OCI-LY1 (cell line): ENCODE measurements around the gene PIM3.

Source experiments
- EZH2 ChIP-seq: fragments of 200-600 bp; sonication (generic), shearing (Covaris generic); IDR thresholded peaks from 2 replicates; pipeline ENCODE4 v1.8.0; 2017; ENCODE audit warnings: borderline replicate concordance, mixed run types, mild to moderate bottlenecking, antibody characterized with exemption, low read length, moderate library complexity, mixed read lengths
- TF ChIP-seq, protein P1 (sequence below): fragments of 200-600 bp; sonication (generic), shearing (Covaris generic); IDR thresholded peaks from 2 replicates; pipeline ENCODE4 v1.5.1; 2017; ENCODE audit warnings: mild to moderate bottlenecking, antibody characterized with exemption, low read length, moderate library complexity, mixed read lengths

DNA sequence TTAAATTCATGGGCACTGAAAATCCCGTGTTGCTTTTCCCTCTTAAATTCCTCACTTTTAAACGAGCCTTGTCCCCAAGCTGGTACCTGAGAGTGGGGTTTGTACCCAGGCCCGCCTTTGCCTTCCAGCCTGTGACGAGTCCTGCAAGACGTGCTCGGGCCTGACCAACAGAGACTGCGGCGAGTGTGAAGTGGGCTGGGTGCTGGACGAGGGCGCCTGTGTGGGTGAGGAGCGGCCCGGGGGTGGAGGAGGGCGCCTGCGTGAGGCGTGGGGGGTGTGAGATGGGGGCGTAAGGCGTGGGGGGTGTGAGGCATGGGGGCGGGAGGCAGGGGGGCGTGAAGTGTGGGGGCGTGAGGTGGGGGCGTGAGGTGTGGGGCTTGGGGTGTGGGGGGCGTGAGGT, 38.1 kb upstream of the PIM3 start:
- TF ChIP-seq EZH2 = no peak
- TF ChIP-seq, protein P1, sequence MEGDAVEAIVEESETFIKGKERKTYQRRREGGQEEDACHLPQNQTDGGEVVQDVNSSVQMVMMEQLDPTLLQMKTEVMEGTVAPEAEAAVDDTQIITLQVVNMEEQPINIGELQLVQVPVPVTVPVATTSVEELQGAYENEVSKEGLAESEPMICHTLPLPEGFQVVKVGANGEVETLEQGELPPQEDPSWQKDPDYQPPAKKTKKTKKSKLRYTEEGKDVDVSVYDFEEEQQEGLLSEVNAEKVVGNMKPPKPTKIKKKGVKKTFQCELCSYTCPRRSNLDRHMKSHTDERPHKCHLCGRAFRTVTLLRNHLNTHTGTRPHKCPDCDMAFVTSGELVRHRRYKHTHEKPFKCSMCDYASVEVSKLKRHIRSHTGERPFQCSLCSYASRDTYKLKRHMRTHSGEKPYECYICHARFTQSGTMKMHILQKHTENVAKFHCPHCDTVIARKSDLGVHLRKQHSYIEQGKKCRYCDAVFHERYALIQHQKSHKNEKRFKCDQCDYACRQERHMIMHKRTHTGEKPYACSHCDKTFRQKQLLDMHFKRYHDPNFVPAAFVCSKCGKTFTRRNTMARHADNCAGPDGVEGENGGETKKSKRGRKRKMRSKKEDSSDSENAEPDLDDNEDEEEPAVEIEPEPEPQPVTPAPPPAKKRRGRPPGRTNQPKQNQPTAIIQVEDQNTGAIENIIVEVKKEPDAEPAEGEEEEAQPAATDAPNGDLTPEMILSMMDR = no peak
